Measurements from ENCODE around the gene LOC128125822.
A peak's percentile ranks its signal among the peaks of the same experiment; 100 is the strongest.

Gene LOC128125822

GRCh38 chr6:63573899-63574553 is 1.7 kb downstream of the LOC128125822 start:
- DNase-seq (ENCODE audit: low read depth), result peak; percentile 79
- peak overlapping the region; percentile 97 for H3K9ac ChIP-seq (ENCODE audit: low read length)
- peak overlapping the region; percentile 88 for H3K4me3 ChIP-seq (ENCODE audit: low read length)
- no peaks in the 10 kb centered on the region for H3K9me3 ChIP-seq (ENCODE audit: control insufficient read depth, low read length)
- H3K36me3 ChIP-seq (ENCODE audit: control insufficient read depth, insufficient read depth, low read length, severe bottlenecking), result peaks cover 28% of the 10 kb centered on the region
- peaks cover 32% of the 10 kb centered on the region for H3K4me1 ChIP-seq (ENCODE audit: control insufficient read depth, insufficient read depth, low read length)
- H3K27me3 ChIP-seq (replicated peaks; ENCODE audit: control insufficient read depth, insufficient read depth, low read length), result no peaks in the 10 kb centered on the region

- Histone ChIP-seq H3K9ac (ENCODE audit: low read length) (peak overlapping the region; percentile 97), H3K4me3 (ENCODE audit: low read length) (peak overlapping the region; percentile 88), H3K9me3 (ENCODE audit: control insufficient read depth, low read length) (no peaks in the 10 kb centered on the region), H3K36me3 (ENCODE audit: control insufficient read depth, insufficient read depth, low read length, severe bottlenecking) (peaks cover 33% of the 10 kb centered on the region), H3K4me1 (ENCODE audit: control insufficient read depth, insufficient read depth, low read length) (peaks cover 32% of the 10 kb centered on the region), H3K27me3 (replicated peaks; ENCODE audit: control insufficient read depth, insufficient read depth, low read length) (no peaks in the 10 kb centered on the region)
- no peak for DNase-seq (ENCODE audit: low read depth)
These were observed 2.2 kb downstream of the LOC128125822 start for GRCh38 chr6:63574554-63574900.

- Histone ChIP-seq H3K9ac (ENCODE audit: low read length) (peak overlapping the region; percentile 52), H3K36me3 (ENCODE audit: control insufficient read depth, insufficient read depth, low read length, severe bottlenecking) (peaks cover 50% of the 10 kb centered on the region), H3K4me3 (ENCODE audit: low read length) (peak overlapping the region; percentile 34), H3K4me1 (ENCODE audit: control insufficient read depth, insufficient read depth, low read length) (peaks cover 45% of the 10 kb centered on the region), H3K27me3 (replicated peaks; ENCODE audit: control insufficient read depth, insufficient read depth, low read length) (no peaks in the 10 kb centered on the region), H3K9me3 (ENCODE audit: control insufficient read depth, low read length) (no peaks in the 10 kb centered on the region)
- no peak for DNase-seq (ENCODE audit: low read depth)
These were observed 4.0 kb downstream of the LOC128125822 start for GRCh38 chr6:63576147-63576772.

GRCh38 chr6:63576985-63577712 is 4.9 kb downstream of the LOC128125822 start:
- H3K9ac ChIP-seq (ENCODE audit: low read length), result no peak overlapping the region
- H3K4me3 ChIP-seq (ENCODE audit: low read length), result no peak overlapping the region
- H3K27me3 ChIP-seq (replicated peaks; ENCODE audit: control insufficient read depth, insufficient read depth, low read length), result no peaks in the 10 kb centered on the region
- H3K9me3 ChIP-seq (ENCODE audit: control insufficient read depth, low read length), result no peaks in the 10 kb centered on the region
- no peak for DNase-seq (ENCODE audit: low read depth)
- peaks cover 59% of the 10 kb centered on the region for H3K36me3 ChIP-seq (ENCODE audit: control insufficient read depth, insufficient read depth, low read length, severe bottlenecking)
- H3K4me1 ChIP-seq (ENCODE audit: control insufficient read depth, insufficient read depth, low read length), result peaks cover 40% of the 10 kb centered on the region

- H3K9ac ChIP-seq (ENCODE audit: low read length), result no peak overlapping the region
- no peak overlapping the region for H3K4me3 ChIP-seq (ENCODE audit: low read length)
- H3K9me3 ChIP-seq (ENCODE audit: control insufficient read depth, low read length), result no peaks in the 10 kb centered on the region
- no peak for DNase-seq (ENCODE audit: low read depth)
- H3K27me3 ChIP-seq (replicated peaks; ENCODE audit: control insufficient read depth, insufficient read depth, low read length), result no peaks in the 10 kb centered on the region
- H3K36me3 ChIP-seq (ENCODE audit: control insufficient read depth, insufficient read depth, low read length, severe bottlenecking), result peaks cover 74% of the 10 kb centered on the region
- peaks cover 40% of the 10 kb centered on the region for H3K4me1 ChIP-seq (ENCODE audit: control insufficient read depth, insufficient read depth, low read length)
These were observed 6.5 kb downstream of the LOC128125822 start for GRCh38 chr6:63578757-63579156.

- H3K9me3 ChIP-seq (ENCODE audit: control insufficient read depth, low read length), result no peaks in the 10 kb centered on the region
- peaks cover 32% of the 10 kb centered on the region for H3K4me1 ChIP-seq (ENCODE audit: control insufficient read depth, insufficient read depth, low read length)
- peaks cover 79% of the 10 kb centered on the region for H3K36me3 ChIP-seq (ENCODE audit: control insufficient read depth, insufficient read depth, low read length, severe bottlenecking)
These were observed 7.8 kb downstream of the LOC128125822 start for GRCh38 chr6:63579937-63580703.

GRCh38 chr6:63580704-63580961 is 8.4 kb downstream of the LOC128125822 start:
- H3K4me3 ChIP-seq (ENCODE audit: low read length), result no peak overlapping the region
- no peak for DNase-seq (ENCODE audit: low read depth)
- H3K9ac ChIP-seq (ENCODE audit: low read length), result no peak overlapping the region
- H3K9me3 ChIP-seq (ENCODE audit: control insufficient read depth, low read length), result no peaks in the 10 kb centered on the region
- peaks cover 27% of the 10 kb centered on the region for H3K4me1 ChIP-seq (ENCODE audit: control insufficient read depth, insufficient read depth, low read length)
- H3K36me3 ChIP-seq (ENCODE audit: control insufficient read depth, insufficient read depth, low read length, severe bottlenecking), result peaks cover 79% of the 10 kb centered on the region
- no peaks in the 10 kb centered on the region for H3K27me3 ChIP-seq (replicated peaks; ENCODE audit: control insufficient read depth, insufficient read depth, low read length)

More at GRCh38 chr6:63579937-63580703, 7.8 kb downstream of the LOC128125822 start:
- H3K27me3 ChIP-seq (replicated peaks; ENCODE audit: control insufficient read depth, insufficient read depth, low read length), result no peaks in the 10 kb centered on the region
- no peak overlapping the region for H3K4me3 ChIP-seq (ENCODE audit: low read length)
- H3K9ac ChIP-seq (ENCODE audit: low read length), result no peak overlapping the region
- DNase-seq (ENCODE audit: low read depth), result no peak

- Histone ChIP-seq H3K4me3 (ENCODE audit: low read length) (no peak overlapping the region), H3K36me3 (ENCODE audit: control insufficient read depth, insufficient read depth, low read length, severe bottlenecking) (peaks cover 76% of the 10 kb centered on the region), H3K9ac (ENCODE audit: low read length) (no peak overlapping the region), H3K27me3 (replicated peaks; ENCODE audit: control insufficient read depth, insufficient read depth, low read length) (no peaks in the 10 kb centered on the region), H3K9me3 (ENCODE audit: control insufficient read depth, low read length) (no peaks in the 10 kb centered on the region), H3K4me1 (ENCODE audit: control insufficient read depth, insufficient read depth, low read length) (peaks cover 20% of the 10 kb centered on the region)
- DNase-seq (ENCODE audit: low read depth), result no peak
These were observed 9.2 kb downstream of the LOC128125822 start for GRCh38 chr6:63581355-63582013.

- Histone ChIP-seq H3K36me3 (ENCODE audit: control insufficient read depth, insufficient read depth, low read length, severe bottlenecking) (peaks cover 64% of the 10 kb centered on the region), H3K27me3 (replicated peaks; ENCODE audit: control insufficient read depth, insufficient read depth, low read length) (no peaks in the 10 kb centered on the region), H3K9me3 (ENCODE audit: control insufficient read depth, low read length) (no peaks in the 10 kb centered on the region), H3K4me1 (ENCODE audit: control insufficient read depth, insufficient read depth, low read length) (peaks cover 15% of the 10 kb centered on the region), H3K9ac (ENCODE audit: low read length) (no peak overlapping the region), H3K4me3 (ENCODE audit: low read length) (no peak overlapping the region)
- DNase-seq (ENCODE audit: low read depth), result no peak
These were observed 10.4 kb downstream of the LOC128125822 start for GRCh38 chr6:63582579-63583231.

GRCh38 chr6:63584125-63584514 is 11.8 kb downstream of the LOC128125822 start:
- Histone ChIP-seq H3K27me3 (replicated peaks; ENCODE audit: control insufficient read depth, insufficient read depth, low read length) (no peaks in the 10 kb centered on the region), H3K4me1 (ENCODE audit: control insufficient read depth, insufficient read depth, low read length) (peaks cover 12% of the 10 kb centered on the region), H3K9me3 (ENCODE audit: control insufficient read depth, low read length) (no peaks in the 10 kb centered on the region), H3K4me3 (ENCODE audit: low read length) (no peak overlapping the region), H3K36me3 (ENCODE audit: control insufficient read depth, insufficient read depth, low read length, severe bottlenecking) (peaks cover 50% of the 10 kb centered on the region), H3K9ac (ENCODE audit: low read length) (no peak overlapping the region)
- no peak for DNase-seq (ENCODE audit: low read depth)
